ENCODE measurements around the gene MIA.
"Not testable (repeated sequence)": the region's sequence is repeated elsewhere in the genome, so short reads cannot be mapped to it uniquely, and the experiment has no call there.

The MIA gene

GRCh38 chr19:40811478-40812341 is 36.4 kb downstream of the MIA start:
- in situ Hi-C loops (cut with HindIII; ENCODE audit: low pct_unique_long_range_greater_than_20kb, low sequenced_read_pairs): no loop called here
- DNase-seq (ENCODE audit: low read depth in 1 of 2, low spot score in 1 of 2): no peak
- no peak for TF ChIP-seq JUND (IDR thresholded peaks at IDR 0.05; ENCODE audit: low read depth)

- in situ Hi-C loops (cut with HindIII; ENCODE audit: low pct_unique_long_range_greater_than_20kb, low sequenced_read_pairs): not testable (repeated sequence)
Observed at GRCh38 chr19:40812571-40812970, 37.2 kb downstream of the MIA start.

GRCh38 chr19:40813182-40813581 is 37.9 kb downstream of the MIA start:
- no peak for DNase-seq (ENCODE audit: low read depth in 1 of 2, low spot score in 1 of 2)
- in situ Hi-C loops (cut with HindIII; ENCODE audit: low pct_unique_long_range_greater_than_20kb, low sequenced_read_pairs): no loop called here
- no peak for TF ChIP-seq JUND (IDR thresholded peaks at IDR 0.05; ENCODE audit: low read depth)

More at GRCh38 chr19:40812571-40812970, 37.2 kb downstream of the MIA start:
- not testable (repeated sequence) for DNase-seq (ENCODE audit: low read depth in 1 of 2, low spot score in 1 of 2)

- in situ Hi-C loops (cut with HindIII; ENCODE audit: low pct_unique_long_range_greater_than_20kb, low sequenced_read_pairs): no loop called here
- TF ChIP-seq JUND (IDR thresholded peaks at IDR 0.05; ENCODE audit: low read depth): no peak
Observed at GRCh38 chr19:40815223-40815622, 39.9 kb downstream of the MIA start.

DNA sequence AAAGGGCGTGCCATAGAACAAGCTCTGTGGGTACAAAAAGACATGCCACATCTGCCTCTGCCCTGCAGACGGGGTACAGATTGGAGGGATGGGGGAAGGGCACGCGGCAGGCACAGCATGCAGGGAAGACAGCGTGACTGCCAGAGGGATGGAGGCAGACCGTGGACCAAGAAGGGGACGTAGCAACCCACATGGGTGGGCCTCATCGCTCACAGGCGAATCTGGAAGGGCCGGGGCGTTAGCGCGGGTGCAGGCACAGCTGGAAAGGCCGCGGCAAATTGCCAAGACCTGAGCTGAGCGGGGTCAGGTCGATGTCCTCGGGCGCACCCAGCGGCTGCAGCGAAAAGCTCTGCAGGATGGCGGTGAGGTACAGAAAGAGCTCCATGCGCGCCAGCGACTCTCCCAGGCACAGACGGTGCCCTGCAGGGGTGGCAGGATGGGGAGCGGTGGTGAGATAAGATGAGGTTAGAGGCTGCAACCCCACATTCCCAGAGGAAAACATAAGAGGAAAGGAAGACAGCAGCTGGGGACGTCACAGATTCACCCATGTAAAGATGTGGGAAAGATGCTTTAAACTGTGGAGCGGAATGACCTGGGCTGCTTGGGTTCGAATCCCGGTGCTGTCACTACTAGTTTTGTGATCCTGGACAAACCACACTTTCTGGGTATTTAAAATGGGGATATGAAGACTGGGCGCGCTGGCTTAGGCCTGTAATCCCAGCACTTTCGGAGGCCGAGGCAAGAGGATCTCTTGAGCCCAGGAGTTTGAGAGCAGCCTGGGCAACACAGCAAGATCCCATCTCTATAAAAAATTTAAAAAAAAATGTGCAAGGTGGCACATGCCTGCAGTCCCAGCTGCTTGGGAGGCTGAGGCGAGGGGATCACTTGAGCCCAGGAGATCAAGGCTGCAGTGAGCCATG is 43.4 kb downstream of the MIA start:
- in situ Hi-C loops (cut with HindIII; ENCODE audit: low pct_unique_long_range_greater_than_20kb, low sequenced_read_pairs); DNase-seq (ENCODE audit: low read depth in 1 of 2, low spot score in 1 of 2): not testable (repeated sequence)

More at GRCh38 chr19:40815223-40815622, 39.9 kb downstream of the MIA start:
- DNase-seq (ENCODE audit: low read depth in 1 of 2, low spot score in 1 of 2): no peak

DNA sequence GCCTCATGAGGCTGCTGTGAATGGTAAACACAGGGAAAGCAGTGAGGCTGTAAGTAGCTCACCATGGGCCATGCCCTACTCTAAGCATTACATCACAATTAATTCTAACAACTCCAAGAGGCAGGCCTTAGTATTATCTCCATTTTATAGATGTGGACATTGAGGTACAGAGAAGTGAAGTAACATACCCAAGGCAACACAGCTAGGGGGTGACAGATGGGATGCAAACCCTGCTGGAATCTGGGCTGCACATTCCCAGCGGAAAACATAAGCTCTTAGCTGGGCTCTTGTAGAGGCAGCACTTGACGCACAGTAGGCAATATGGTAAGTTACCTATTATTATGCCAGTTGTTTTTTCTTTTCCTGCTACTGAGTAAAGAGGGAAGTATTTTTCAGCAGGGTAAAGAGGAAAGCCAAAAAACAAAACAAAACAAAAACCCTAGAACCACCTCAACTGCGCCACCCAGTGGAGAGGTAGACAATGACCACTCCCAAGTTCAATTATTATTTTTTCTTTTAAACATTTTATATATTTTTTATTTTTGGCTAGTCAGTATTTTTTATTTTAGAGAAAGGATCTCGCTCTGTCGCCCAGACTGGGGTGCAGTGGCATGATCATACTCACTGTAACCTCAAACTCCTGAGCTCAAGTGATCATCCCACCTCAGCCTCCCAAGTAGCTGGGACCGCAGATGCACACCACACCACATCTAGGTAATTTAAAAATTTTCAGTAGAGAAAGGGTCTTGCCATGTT is 44.3 kb downstream of the MIA start:
- in situ Hi-C loops (cut with HindIII; ENCODE audit: low pct_unique_long_range_greater_than_20kb, low sequenced_read_pairs); DNase-seq (ENCODE audit: low read depth in 1 of 2, low spot score in 1 of 2): not testable (repeated sequence)

DNA sequence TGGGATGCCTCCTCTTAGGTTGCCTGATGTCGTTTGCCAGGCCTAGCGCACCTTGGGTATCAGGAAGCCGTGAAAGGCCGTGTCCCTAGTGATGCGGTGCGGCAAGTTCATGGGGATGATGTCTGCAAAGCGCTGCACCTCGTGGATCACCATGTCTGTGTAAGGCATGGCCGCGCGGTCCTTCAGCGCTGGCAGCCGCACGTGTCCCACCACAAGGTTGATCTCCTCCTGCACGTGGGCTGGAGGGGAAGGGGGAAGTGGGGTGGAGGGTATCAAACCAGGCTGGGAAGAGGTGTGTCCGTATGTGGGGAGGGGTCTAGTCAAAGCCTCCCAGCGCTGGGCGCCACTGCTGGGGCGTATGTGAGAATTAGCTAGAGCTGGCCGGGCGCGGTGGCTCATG is 46.8 kb downstream of the MIA start:
- in situ Hi-C loops (cut with HindIII; ENCODE audit: low pct_unique_long_range_greater_than_20kb, low sequenced_read_pairs): no loop called here

DNA sequence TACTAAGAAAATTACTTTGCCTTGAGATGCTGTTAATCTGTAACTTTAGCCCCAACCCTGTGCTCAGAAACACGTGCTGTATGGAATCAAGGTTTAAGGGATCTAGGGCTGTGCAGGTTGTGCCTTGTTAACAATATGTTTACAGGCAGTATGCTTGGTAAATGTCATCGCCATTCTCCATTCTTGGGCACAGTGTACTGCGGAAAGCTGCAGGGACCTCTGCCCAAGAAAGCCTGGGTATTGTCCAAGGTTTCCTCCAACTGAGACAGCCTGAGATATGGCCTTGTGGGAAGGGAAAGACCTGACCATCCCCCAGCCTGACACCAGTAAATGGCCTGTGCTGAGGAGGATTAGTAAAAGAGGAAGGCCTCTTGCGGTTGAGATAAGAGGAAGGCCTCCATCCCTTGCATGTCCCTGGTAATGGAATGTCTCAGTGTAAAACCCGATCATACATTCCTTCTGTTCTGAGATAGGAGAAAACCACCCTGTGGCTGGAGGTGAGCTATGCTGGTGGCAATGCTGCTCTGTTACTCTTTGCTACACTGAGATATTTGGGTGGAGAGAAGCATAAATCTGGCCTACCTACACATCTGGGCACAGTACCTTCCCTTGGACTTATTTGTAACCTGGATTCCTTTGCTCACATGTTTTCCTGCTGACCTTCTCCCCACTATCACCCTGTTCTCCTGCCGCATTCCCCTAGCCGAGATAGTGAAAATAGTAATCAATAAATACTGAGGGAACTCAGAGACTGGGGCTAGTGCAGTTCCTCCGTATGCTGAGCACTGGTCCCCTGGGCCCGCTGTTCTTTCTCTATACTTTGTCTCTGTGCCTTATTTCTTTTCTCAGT is 47.6 kb downstream of the MIA start:
- in situ Hi-C loops (cut with HindIII; ENCODE audit: low pct_unique_long_range_greater_than_20kb, low sequenced_read_pairs); DNase-seq (ENCODE audit: low read depth in 1 of 2, low spot score in 1 of 2): not testable (repeated sequence)

More for the DNA sequence above, 46.8 kb downstream of the MIA start:
- no peak for TF ChIP-seq JUND (IDR thresholded peaks at IDR 0.05; ENCODE audit: low read depth)
- no peak for DNase-seq (ENCODE audit: low read depth in 1 of 2, low spot score in 1 of 2)

- DNase-seq (ENCODE audit: low read depth in 1 of 2, low spot score in 1 of 2); in situ Hi-C loops (cut with HindIII; ENCODE audit: low pct_unique_long_range_greater_than_20kb, low sequenced_read_pairs): not testable (repeated sequence)
Observed at GRCh38 chr19:40824916-40825315, 49.6 kb downstream of the MIA start.

DNA sequence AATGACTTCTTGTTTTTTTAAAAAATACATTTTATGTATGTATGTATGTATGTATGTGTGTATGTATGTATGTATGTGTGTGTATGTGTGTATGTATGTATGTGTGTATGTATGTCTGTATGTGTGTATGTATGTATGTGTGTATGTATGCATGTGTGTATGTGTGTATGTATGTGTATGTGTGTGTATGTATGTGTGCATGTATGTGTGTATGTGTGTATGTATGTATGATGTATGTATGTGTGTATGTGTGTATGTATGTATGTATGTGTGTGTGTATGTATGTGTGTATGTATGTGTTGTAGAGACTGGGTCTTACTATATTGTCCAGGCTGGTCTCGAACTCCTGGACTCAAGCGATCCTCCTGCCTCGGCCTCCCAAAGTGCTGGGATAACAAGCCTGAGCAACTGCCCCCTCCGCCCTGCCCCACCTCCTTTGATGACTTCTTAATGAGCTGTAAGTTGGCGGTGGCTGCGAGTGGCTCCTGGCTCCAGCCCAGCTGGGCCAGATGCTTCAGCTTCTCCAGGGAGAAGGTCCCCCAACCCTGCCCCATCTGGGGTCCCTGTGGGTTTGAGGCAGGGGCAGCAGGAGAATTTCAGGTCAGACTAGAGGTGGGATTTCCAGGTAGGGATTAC is 50.3 kb downstream of the MIA start:
- in situ Hi-C loops (cut with HindIII; ENCODE audit: low pct_unique_long_range_greater_than_20kb, low sequenced_read_pairs); DNase-seq (ENCODE audit: low read depth in 1 of 2, low spot score in 1 of 2): not testable (repeated sequence)

DNA sequence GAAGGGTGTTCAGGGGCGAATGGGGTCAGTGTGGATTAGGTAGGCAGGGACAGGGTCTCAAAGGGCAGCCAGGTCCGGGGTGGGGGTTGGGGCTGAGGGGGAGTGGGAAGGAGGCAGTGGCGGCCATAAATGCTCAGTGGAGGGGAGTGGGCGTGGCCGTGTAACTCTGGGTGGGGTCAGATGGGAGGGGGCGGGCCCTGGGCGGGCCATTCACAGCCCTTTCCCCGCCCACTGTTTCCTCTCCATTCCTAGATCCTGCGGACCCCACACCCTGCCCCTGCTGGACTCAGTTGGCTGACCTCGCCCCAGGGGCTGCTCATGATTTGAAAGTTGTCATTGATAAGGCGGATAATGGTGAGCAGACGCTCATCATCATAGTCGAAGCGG is 51.0 kb downstream of the MIA start:
- DNase-seq (ENCODE audit: low read depth in 1 of 2, low spot score in 1 of 2); in situ Hi-C loops (cut with HindIII; ENCODE audit: low pct_unique_long_range_greater_than_20kb, low sequenced_read_pairs): not testable (repeated sequence)

- in situ Hi-C loops (cut with HindIII; ENCODE audit: low pct_unique_long_range_greater_than_20kb, low sequenced_read_pairs); DNase-seq (ENCODE audit: low read depth in 1 of 2, low spot score in 1 of 2): not testable (repeated sequence)
Observed at GRCh38 chr19:40826699-40827385, 51.5 kb downstream of the MIA start.

Measured in T47D (cell line).